Fibroblast of skin of left quadriceps (primary cell): Measurements from ENCODE around the gene C19orf73.
A peak's percentile ranks its signal among the peaks of the same experiment; 100 is the strongest.
"Not testable (repeated sequence)": the region's sequence is repeated elsewhere in the genome, so short reads cannot be mapped to it uniquely, and the experiment has no call there.

Experiments
- DNase-seq, 2 experiments: peaks; one replicate each; pipeline ENCODE4 v3.0.0-alpha.2; 2013; ENCODE audit warnings: low read depth in 2 of 2

C19orf73 gene

DNA sequence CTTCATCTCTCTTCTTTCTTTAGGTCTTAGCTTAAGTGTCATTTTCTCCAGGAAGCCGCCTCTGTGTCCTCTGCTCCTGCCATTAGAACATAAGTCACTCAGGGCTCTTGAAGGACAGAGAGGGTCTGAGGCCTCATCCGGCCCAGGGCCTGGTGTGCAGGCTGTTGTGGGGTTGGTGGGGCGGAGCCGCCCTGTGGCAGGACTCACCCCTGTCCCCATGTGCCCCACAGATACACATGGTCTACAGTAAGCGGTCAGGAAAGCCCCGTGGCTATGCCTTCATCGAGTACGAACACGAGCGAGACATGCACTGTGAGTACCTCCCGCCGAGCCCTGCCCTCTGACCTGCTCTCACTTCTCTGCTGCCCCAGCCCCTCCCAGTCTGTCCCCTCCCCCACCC lies 17.8 kb downstream of the C19orf73 start:
- no peak for DNase-seq

DNA sequence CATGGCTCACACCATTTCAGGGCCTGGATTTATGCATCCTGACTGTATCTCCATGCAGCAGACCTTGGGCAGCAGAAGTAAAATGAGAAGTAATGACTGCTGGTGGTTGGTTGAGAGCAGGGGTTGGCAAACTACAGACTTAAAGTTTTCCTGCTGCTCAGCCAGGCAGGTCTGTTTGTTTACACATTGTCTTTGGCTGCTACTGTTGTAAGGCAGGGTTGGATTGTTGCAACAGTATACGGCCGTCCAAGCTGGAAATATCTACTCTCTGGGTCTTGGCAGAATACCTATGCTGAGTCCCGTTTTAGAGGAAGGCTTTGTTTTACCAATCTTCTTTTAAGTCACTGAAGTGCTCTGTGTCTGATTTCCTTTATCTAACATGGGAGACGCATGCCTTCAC lies 20.1 kb downstream of the C19orf73 start:
- no peak for DNase-seq

DNA sequence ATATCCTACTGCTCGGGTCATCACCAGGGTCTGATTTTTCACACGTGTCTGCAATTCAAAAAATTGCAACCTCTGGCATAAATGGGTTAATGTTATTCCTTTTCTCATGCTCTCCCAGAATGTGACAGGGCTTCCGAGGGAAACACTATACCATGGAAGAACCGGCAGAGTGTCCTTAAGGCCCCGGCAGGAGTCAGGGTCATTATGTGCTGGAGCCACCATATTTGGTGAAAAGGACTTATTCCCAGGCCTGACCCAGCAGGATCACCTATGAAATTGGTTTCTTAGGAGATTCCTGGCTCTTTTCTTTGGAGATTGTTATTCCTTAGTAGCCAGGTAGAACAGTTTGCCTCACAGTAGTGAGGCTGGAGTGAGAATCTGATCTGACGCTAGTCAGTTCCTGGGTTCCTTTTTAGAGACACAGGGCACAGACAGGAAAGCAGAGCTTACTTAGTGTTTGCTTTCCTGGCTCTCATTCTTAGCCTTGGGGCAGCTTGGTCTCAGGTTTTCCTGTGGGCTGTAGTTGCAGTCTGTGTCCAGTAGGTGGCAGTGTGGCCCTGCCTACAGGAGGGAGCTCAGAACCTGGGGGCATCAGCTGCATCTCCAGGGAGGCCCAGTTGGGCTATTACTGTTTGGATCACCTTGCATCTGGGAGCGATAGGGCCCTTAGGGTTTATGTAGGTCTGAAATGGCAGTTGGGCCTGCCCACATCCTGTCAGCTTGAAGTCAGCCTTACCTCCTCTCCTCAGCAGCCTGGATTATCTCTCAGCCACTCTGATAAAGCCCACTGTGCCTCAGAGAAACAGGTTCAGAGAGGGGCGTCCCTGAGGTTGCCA lies 21.3 kb downstream of the C19orf73 start:
- peak in 1 of 2 experiments; percentile 45 for DNase-seq

DNA sequence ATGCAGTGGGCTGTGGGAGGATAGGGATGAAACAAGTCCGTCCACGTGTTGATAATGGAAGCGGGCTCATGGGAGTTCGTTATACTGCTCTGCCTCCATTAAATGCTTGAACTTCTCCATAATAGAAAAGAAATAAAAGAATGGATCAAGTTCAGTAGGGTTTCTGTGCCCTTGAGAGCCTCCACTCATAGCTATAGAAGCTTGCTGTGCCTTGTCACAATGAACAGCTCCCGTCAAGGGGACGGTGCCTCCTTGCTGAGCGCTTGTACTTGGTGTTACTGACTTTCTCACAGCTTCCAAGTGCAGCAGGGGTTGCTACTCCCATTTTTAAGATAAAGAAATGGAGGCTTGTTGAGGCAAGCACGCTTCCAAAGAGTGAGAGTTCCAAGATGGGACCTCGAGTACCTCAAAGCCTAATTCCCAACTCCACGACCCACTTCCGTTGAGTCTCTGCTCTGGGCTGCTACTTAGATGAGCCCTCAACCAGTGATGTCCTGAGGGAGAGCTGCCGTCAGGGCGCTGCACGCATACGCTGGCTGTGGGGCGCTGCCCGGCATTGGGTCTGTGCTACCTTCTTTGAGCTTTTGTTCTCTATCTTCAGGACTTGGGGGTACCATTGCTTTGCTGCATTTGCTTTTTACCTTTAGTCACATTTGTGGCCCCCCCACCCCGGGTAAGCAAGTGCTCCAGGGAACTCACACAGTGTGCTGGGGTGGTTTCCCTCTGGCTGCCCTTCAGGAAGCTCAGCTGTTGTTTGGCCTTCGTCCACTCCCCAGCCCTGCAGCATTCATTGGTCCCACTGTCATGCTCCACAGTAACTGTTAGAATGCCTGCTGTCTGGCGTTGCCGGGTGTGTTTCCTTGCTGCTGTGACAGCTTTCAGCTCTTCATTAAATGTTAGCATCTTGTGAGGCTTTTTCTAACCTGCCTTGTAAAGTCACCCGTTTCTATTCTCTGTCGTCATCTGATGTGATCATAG lies 24.1 kb downstream of the C19orf73 start:
- no peak for DNase-seq

DNA sequence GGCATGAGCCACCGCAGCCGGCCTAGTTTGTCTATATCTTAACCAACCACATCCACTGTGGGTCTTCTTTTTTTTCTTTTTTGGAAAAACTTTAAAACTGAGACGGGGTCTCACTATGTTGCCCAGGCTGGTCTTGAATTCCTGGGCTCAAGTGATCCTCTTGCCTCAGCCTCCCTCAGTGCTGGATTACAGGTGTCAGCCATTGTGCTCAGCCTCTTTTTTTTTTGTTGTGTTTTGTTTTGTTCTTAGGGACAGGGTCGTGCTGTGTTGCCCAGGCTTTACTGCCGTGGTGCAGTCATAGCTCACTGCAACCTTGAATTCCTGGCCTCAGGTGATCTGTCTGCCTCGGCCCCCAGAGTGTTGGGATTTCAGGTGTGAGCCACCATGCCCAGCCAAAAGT lies 26.3 kb downstream of the C19orf73 start:
- no peak for DNase-seq

DNA sequence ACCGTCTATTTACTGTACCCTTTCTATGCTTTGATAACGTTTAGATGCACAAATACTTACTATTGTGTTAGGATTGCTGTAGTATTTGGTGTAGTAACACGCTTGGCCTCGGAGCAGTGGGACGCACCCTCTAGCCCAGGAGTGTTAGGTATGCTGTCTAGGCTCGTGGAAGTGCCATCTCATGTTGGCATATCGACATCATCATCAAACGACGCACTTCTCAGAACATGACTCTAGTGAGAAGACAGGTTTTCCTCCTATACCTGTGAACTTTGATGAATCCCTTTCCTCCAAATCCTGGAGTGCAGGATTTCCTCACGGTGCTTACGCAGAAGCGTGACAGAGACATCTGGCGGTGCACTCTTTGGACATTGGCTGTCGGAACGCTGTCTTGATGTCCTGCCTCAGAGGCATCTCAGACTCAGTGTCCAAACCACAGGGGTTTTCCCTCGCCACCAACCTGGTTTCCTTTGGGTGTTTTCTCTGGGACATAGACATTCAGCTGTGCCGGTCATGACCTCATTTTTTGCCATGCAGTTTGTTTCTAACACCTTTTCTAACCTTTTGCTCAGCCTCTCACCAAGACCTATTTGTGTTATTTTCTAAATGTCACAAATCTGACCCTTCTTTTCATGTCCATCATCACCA lies 27.4 kb downstream of the C19orf73 start:
- no peak for DNase-seq

DNA sequence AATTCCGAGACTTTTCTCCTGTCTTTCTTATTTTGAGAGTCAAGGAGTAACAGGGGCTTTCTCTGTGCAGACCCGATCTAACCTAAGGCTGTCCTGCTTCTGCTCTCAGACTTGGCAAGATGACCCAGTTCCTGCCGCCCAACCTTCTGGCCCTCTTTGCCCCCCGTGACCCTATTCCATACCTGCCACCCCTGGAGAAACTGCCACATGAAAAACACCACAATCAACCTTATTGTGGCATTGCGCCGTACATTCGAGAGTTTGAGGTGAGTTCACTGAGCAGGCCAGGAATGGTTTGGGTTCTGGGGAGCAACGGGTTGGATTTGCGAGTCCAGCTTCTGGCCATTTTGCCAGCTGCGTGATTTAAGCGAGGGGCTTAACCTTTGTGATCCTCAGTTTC lies 32.6 kb downstream of the C19orf73 start:
- no peak for DNase-seq

DNA sequence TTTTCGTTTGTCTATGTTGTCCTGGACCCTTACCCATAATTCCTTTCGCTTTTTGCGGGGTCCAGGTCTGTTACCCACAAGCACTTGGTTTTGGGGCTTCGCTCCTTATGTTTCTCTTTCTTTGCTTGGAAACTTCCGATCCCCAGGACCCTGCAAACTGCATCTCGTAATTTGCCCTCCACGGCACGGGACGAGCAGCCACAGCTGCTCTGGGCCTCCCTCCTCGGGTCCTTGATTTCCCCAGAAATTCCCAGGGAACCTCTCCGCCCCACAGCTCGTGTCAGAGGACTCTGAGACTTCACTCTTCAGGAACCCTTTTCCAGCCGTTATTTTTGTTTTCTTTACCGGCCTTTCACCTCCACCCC lies 33.1 kb downstream of the C19orf73 start:
- no peak for DNase-seq

DNA sequence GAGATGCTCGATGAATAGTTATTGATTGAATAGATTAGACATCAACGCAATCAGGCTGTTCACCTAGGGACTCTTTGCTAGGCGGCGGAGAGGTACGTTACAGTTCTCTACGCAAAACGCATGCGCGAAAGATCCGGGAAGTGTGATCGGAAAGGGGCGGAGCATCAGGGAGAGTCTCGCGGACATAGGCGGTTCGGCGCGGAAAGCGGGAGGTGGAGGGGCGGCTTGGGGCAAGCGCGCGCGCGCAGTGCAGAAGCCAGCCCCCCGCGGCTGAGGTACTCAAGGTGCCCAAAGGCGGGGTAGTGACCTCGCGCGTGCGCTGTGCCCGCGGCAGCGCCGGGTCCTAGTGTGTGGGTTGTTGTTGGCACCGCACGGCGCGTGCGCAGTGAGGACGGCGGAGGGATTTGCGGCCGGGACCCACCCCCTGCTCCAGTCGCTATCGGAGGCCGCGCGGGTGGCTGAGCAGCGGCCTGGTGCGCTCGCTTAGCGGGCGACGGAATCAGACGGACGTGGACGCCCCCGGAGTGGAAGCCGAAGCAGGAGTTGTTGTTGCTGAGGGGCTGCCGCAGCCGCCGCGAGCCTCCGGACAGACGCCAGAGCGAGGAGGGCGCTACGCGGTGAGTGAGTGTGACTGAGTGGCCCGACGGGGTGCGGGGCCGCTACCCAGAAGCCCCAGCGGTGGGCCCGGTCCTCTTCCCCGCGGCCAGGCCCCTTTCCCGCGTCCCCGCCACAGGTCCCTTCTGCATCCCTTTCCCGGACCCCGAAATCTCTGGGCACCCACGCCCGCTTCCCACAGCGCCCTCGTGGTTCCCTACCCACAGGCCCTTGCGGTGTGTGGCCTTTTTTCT lies 33.7 kb downstream of the C19orf73 start, which contains the start of gene SNRNP70:
Gene SNRNP70, plus strand, starts transcription at position 432 of the 848 bp plus-strand sequence. CDS start 964 bp downstream, outside the sequence.
- DNase-seq, result peak; percentile 99

DNA sequence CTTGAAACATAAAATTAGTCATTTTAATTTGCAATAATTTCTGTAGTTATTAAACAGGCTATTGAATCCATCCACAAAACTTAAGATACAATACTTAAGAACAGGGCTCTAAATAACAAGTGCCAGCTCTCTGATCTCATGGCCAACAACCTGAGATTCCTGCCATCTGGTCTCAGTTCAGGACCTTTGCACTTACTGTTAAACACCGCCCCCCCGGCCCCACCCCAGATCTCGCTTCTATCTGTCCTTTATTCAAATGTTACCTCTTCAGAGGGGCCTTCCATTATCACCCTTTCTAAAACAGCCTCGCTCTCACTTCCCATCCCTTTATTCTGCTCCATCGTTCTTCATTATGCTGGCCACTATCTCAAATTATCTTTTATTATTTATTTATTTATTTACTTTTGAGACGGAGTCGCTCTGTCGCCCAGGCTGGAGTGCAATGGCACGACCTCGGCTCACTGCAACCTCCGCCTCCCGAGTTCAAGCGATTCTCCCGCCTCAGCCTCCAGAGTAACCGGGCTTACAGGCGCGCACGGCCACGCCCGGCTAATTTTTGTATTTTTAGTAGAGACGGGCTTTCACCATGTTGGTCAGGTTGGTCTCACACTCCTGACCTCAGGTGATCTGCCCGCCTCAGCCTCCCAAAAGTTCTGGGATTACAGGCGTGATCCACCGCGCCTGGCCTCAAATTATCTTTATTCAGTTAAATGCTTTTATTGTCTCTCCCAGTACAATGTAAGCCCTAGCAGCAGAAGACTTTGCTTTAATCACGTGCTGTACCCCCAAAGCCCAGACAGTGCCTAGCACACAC lies 34.5 kb downstream of the C19orf73 start:
- DNase-seq, result no peak

DNA sequence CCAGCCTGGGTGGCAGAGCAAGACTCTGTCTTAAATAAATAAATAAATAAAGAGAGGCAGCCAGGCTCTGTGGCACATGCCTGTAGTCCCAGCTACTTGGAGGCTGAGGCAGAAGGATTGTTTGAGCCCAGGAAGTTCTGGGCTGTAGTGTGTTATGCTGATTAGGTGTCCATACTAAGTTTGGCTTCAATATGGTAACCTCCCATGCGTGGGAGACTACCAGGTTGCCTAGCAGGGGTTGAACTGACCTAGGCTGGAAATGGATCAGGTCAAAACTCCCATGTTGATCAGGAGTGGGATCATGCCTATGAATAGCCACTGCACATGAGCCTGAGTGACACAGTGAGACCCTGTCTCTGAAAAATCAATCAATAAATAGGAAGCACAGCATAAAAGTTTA lies 37.7 kb downstream of the C19orf73 start:
- DNase-seq, result no peak

DNA sequence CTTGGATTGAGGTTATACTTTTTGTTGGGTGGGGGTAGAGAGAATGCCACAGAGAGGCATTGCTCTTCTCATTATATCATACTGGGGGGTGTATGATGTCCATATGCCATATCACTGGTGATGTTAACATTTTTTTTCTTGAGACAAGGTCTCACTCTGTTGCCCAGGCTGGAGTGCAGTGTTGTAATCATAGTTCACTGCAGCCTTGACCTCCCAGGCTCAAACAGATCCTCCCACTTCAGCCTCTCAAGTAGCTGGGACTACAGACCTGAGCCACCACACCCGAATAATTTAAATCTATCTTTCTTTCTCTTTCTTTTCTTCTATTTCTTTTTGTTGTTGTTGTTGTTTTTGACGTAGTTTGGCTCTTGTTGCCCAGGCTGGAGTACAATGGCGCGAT lies 38.6 kb downstream of the C19orf73 start:
- no peak for DNase-seq

DNA sequence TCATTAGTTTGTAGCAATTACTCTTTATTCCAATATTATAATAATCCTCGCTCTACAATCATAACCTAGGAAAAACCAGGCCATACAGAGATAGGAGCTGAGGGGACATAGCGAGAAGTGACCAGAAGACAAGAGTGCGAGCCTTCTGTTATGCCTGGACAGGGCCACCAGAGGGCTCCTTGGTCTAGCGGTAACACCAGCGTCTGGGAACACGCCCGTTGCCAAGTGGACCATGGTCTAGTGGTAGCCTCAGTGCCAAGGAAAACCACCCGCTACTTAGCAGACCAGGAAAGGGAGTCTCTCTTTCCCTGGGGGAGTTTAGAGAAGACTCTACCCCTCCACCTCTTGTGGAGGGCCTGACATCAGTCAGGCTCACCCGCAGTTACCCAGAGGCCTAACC lies 44.1 kb downstream of the C19orf73 start:
- DNase-seq, result not testable (repeated sequence)

DNA sequence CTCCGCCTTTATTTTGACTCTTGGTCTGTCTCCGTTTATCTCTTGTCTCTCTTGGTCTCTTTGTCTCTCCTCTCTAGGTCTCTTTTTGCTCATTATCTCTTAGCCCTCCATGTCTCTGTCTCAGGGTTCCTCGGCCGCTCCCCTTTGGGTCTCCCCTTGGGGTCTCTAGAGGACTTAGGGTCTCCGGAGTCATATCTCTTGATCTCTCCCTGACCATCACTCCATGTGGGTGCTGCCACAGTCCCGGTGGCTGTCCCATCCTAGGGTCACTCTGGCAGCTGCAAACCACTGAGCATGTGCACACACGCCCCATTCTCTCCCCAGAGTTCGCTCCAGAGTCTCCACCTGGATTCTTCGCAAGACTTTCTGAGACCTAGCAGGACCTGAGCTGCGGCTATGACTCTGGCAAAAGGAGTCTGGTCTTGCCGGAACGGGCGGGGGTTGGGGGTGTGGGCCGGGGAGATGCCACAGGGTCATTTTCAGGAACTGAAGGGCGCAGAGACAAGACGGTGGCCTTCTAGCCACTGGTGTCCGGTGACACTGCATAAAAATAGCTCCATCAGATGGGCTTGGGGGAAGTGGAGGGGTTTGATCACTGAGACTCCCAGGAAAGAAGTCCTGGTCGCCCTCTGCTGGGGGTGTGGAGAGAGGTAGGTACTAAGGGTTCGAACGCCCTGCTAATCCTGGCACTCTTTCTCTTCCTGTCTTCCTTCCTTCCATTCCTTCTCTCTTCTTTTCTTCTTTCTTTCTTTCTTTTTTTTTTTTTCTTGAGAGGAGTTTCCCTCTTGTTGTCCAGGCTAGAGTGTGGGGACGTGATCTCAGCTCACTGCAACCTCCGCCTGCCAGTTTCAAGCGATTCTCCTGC lies 45.2 kb downstream of the C19orf73 start:
- DNase-seq, result no peak

DNA sequence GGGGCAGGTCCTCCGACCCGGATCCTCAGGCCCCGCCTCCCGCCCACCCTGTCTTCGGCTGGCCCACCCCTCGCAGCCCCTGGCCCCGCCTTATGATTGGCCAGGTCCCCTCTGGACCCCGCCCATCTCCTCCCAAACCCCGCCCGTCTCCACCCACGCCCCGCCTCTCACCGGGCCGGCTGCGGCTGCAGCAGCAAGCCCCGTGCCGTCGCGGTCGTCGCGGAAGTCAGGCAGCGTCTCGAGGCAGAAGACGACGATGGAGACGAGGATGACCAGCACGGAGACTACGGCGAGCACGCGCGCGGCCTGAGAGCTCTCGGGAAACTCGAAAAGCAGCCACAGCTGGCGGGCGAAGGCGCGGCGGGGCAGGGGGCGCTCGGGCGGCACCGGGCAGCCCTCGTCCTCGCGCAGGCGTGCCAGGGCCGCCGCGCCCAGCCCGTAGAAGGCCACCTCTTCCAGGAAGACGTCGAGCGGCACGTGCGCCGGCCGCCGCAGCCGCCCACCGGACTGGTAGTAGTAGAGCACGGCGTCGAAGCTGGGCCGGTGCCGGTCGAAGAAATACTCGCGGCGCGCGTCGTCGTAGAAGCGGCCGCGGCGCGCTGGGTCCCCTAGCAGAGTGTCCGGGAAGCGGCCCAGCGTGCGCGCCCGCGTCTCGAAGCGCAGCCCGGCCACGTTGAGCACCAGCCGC lies 46.9 kb downstream of the C19orf73 start:
- no peak for DNase-seq

DNA sequence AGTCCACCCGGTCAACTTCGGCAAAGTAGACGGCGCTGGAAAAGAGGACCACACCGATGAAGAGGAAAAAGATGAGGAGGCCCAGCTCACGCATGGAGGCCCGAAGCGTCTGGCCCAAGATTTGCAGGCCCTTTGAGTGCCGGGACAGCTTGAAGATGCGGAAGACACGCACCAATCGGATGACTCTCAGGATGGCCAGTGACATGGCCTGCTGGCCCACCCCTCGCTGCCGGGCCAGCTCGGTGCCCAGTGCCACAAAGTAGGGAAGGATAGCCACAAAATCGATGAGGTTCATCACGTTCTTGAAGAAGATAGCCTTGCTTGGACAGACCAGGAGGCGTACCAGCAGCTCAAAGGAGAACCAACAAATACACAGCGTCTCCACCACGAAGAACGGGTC lies 48.5 kb downstream of the C19orf73 start:
- DNase-seq, result no peak

DNA sequence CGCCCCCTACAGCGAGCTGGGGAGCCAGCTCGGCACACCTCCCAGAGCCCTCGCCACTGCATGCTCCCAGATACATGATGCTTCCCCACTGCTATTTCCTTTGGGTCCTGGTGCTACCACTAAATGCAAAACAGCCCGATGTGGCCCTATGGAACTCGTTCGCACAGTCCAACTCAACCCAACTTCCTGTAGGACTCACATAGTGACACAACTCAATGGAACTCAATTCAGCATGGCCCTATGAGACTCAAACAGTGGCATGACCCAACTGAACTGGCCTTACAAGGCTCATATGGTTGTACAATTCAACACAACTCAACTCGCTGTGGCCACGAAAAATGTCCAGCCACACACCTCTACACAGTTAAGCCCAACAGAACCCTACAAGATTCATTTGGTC lies 49.9 kb downstream of the C19orf73 start:
- no peak for DNase-seq
